ENCODE measurements around the gene PHF20.
"Not testable (repeated sequence)": the region's sequence is repeated elsewhere in the genome, so short reads cannot be mapped to it uniquely, and the experiment has no call there.

Gene PHF20

DNA sequence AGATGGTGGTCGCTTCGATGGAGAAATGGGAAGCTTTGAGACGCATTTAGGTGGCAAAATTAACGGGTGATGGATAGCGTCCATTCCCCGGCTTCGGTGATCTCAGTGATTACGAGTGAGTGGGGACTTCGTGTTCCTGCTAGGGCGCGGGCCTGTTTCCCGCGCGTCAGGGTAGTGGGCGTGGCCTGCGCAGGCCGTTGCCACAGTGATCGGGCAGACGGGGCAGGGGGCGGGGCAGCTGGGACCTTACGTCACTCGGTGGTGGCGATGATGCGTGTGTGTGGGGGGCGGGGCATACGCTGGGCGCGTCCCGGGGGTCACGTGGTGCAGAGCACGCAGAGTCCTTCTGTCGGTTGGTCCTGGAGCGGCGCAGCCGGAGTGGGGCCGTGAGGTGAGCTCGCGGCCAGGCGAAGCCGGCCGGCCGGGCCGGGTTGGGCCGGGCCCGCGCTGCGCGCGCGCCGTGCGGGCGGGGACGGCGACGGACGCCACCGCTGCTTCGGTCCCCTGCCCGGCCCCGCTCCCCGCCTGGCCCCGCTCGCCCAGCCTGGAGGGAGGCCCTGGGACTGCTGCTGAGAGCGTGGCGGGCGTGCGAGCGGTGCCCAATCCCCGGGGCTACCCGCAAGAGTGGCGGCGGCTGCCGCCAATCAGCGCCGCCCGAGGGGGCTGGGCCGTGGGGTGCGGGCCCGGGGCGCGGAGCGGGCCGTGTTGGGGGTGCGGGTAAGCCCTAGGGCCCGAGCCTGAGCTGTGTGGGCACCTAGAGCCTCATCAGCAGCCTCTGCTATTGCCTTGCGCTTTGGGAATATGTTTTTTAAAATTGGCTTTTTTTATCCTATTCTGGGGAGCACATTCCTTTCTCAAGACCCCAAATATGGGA lies at the start of gene PHF20:
TSS of gene PHF20 (plus strand) at position 327 of the 874 bp plus-strand sequence. CDS start 29,508 bp downstream, outside the sequence.
- peak; percentile 99 to 100 (median 100) for DNase-seq (ENCODE audit: low read depth in 4 of 4, low spot score in 1 of 4)

DNA sequence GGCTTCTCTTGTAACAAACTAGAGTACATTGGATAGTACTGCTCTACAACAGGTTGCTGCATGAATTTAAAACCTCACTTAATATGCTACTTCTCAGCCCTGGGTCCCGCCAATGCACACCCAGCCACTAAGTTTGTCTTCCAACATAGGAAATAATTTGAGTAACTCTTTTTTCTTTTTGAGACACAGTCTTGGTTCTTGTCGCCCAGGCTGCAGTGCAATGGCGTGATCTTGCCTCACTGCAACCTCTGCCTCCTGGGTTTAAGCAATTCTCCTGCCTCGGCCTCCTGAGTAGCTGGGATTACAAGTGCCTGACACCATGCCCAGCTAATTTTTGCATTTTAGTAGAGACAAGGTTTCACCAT lies 48.6 kb upstream of the PHF20 start:
- DNase-seq (ENCODE audit: low read depth in 4 of 4, low spot score in 1 of 4): not testable (repeated sequence)

DNA sequence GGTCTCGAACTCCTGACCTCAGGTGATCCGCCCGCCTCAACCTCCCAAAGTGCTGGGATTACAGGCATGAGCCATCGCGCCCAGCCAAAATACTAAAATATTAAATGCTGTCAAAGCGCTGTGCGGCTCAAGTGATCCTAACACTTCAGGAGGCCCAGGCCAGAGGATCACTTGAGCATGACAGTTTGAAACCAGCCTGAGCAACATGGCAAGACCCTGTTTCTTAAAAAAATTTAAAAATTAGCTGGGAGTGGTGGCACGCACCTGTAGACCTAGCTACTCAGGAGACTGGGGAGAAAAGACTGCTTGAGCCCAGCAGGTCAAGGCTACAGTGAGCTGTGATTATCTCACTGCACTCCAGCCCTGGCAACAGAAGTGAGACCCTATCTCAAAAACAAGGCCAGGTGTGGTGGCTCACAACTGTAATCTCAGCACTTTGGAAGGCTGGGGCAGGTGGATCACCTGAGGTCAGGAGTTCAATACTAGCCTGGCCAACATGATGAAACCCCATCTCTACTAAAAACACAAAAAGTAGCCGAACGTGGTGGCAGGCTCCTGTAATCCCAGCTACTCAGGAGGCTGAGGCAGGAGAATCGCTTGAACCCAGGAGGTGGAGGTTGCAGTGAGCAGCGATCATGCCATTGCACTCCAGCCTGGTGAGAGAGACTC lies 48.0 kb upstream of the PHF20 start:
- DNase-seq (ENCODE audit: low read depth in 4 of 4, low spot score in 1 of 4): not testable (repeated sequence)

- DNase-seq (ENCODE audit: low read depth in 4 of 4, low spot score in 1 of 4): no peak
Measured at GRCh38 chr20:35724321-35725230, 47.2 kb upstream of the PHF20 start.

DNA sequence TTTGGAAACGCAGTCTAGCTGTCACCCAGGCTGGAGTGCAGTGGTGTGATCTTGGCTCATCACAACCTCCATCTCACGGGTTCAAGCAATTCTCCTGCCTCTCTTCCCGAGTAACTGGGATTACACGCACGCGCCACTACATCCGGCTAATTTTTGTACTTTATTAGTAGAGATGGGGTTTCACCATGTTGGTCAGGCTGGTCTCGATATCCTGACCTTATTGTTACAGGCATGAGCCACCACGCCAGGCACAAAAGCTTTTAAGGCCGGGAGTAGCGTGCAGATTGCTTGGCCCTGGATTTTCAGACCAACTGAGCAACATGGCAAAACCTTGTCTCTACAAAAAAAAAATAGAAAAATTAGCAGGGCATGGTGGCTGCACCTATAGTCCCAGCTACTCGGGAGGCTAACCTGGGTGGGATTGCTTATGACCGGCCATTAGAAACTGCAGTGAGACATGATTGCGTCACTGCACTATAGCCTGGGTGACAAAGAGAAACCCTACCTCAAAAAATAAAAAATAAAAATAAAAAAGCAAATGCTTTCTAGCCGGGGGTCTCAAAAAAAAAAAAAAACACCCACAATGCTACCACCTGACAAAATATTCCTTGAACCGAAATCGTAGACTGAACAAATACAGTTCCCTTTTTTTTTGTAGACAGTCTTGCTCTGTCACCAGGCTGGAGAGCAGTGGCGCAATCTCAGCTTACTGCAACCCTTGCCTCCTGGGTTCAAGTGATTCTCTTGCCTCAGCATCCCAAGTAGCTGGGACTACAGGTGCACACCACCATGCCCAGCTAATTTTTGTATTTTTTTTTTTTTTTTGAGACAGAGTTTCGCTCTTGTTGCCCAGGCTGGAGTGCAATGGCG lies 44.7 kb upstream of the PHF20 start:
- no peak for DNase-seq (ENCODE audit: low read depth in 4 of 4, low spot score in 1 of 4)

- no peak for DNase-seq (ENCODE audit: low read depth in 4 of 4, low spot score in 1 of 4)
Measured at GRCh38 chr20:35729283-35729807, 42.5 kb upstream of the PHF20 start.

DNA sequence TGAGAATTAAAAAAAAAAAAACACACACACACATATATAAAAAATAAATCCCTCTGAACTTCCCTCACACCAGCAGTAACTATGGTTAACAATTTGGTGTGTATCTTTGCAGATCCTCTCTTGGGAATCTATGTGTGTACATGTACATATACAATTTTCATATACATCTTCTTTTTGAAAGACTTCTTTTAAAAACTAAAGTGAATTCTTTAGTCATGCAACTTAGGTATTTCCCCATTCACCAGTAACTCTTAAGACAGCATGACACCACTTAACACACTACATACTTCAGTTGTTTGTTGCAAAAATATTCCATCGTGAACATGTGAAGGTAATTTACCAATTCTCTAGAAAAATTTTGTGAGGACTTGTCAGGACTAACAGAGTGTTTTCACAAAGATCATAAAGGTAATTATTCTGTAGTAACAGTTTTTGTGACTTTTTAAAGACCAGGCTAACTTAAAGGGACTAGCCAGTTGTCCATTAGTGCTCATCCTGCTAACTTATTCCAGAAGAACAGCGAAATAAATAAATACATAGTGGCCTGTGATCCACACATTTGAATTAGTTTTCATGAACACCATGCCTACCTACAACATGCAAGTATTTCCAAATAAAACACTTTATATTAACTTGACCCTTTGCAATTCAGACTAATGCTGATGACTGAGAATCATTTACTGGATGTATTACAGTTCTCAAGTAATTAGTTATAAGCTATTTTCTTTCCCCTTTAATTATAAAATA lies 41.8 kb upstream of the PHF20 start:
- no peak for DNase-seq (ENCODE audit: low read depth in 4 of 4, low spot score in 1 of 4)

DNA sequence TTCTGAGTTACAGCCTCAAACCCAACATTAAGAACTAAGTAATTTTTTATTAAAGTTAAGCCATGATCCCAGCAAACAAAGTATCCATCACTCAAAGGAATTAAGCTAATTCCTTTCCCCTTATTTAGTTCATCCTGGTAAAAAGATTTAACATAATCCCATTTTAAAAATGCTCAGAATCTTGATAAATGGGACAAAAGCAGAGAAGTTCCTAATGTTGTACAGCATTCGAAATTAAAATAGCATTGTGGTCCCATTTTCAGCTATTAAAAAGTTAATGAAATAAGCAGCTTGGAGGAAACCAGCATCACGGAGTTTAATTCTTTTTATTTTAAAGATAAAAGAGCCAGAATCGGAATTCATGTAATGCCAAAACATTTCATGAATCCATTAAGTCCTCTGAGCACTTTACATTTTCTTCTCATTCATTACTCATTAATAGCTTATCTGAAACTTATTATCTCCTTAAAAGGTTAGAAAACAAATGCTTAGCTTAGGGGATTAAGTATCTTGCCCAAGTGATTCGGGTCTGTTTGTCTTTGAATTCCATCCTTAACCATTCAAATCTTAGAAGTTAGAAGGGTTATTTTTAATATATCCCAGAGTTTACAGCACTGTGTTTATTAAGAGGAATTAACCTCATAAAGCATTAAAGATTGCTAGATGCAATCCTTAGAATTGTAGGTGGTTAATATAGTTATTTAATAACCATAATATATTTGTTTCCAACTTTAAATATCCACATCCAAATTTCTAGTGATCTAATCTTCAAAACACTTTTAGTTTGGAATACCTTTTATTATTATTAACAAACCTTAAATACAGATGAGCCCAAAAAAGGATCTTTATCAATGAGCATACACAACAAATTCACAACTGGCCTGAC lies 41.0 kb upstream of the PHF20 start:
- DNase-seq (ENCODE audit: low read depth in 4 of 4, low spot score in 1 of 4): no peak

GRCh38 chr20:35731469-35731788 lies 40.4 kb upstream of the PHF20 start:
- DNase-seq (ENCODE audit: low read depth in 4 of 4, low spot score in 1 of 4): no peak

DNA sequence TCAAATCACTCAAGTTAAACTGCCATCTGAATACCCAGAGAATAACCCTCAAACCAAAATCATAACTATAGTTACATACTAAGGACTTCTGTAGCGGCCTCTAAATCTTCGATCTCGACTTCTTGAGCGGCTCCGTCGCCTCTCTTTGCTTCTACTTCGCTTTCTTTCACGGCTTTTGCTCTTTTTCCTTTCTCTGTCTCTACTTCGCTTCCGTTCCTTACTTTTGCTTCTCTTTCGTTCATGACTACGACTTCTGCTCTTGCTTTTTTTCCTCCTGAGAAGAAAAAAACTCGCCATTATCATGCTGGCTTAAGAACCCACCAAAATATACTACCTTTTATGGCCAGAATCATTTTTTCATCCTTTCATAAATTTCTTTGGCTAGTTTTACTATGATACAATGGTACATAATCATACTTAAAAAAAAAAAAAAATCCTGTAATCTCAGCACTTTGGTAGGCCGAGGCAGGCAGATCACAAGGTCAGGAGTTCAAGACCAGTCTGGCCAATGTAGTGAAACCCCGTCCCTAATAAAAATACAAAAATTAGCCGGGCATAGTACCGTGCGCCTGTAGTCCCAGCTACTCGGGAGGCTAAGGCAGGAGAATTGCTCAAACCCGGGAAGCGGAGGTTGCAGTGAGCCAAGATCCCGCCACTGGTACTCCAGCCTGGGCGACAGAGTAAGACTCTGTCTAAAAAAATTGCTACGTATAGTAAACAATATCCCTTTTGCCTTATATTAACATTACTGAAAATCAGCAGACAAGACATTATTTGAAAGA lies 39.8 kb upstream of the PHF20 start:
- DNase-seq (ENCODE audit: low read depth in 4 of 4, low spot score in 1 of 4): no peak

GRCh38 chr20:35732644-35732982 lies 39.2 kb upstream of the PHF20 start:
- DNase-seq (ENCODE audit: low read depth in 4 of 4, low spot score in 1 of 4): no peak

DNA sequence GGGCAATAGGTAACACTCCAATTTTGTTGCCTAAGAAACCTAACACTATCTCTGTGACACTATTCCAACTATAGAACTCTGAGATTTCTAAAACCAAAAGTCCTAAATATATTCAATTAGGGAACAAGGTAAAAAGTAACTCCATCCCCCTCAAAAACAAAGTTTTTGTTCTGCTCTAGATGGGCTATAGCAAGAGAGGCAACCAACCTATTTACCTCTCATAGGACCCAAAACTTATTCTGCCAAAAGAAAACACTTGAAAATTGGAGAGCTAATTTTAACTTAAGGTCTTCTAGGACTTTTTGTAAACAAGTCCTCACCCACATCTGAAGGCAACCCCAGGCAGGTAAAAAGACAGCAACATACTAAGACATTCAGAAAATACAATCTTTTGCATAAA lies 37.4 kb upstream of the PHF20 start:
- no peak for DNase-seq (ENCODE audit: low read depth in 4 of 4, low spot score in 1 of 4)

- no peak for DNase-seq (ENCODE audit: low read depth in 4 of 4, low spot score in 1 of 4)
Measured at GRCh38 chr20:35734777-35735649, 36.8 kb upstream of the PHF20 start.

- no peak for DNase-seq (ENCODE audit: low read depth in 4 of 4, low spot score in 1 of 4)
Measured at GRCh38 chr20:35735826-35736470, 35.9 kb upstream of the PHF20 start.

GRCh38 chr20:35737865-35738333 lies 33.9 kb upstream of the PHF20 start:
- no peak for DNase-seq (ENCODE audit: low read depth in 4 of 4, low spot score in 1 of 4)

GRCh38 chr20:35738410-35739179 lies 33.2 kb upstream of the PHF20 start:
- no peak for DNase-seq (ENCODE audit: low read depth in 4 of 4, low spot score in 1 of 4)
